CD14-positive monocyte (primary cell): Measurements from ENCODE around the gene KIRREL3. TPM values are rescaled to one million over a fixed set of nuclear protein-coding genes. Genes with fewer than 3 reads are reported as not detected.

ENCODE experiments used
- DNase-seq, 3 donors: peaks; one replicate each; pipeline ENCODE4 v3.0.0-alpha.2; 2011 to 2022
- H2AFZ ChIP-seq: 2 replicates; pipeline ENCODE4 v1.6.0; 2012; ENCODE audit warnings: mild to moderate bottlenecking, low read depth, low read length, inconsistent platforms; ENCODE audit not compliant: insufficient read depth, poor library complexity, severe bottlenecking
- H3K27ac ChIP-seq, 2 donors: 1 replicate in 1 of 2; 2 replicates in 1 of 2; pipeline ENCODE4 v1.5.1; 2012 to 2013; ENCODE audit warnings: low read length in 2 of 2, control low read depth in 1 of 2, inconsistent platforms in 1 of 2, low read depth in 1 of 2, mild to moderate bottlenecking in 1 of 2
- H3K27me3 ChIP-seq, 2 donors: one replicate each; pipeline versions ENCODE4 v1.6.0 to v1.6.1; 2011 to 2013; ENCODE audit warnings: low read length in 2 of 2; ENCODE audit not compliant: control insufficient read depth in 2 of 2, insufficient read depth in 2 of 2
- H3K36me3 ChIP-seq, 2 donors: replicated peaks in 1 of 2; 1 replicate in 1 of 2; 2 replicates in 1 of 2; pipeline versions ENCODE4 v1.5.1 to v1.6.1; 2012 to 2013; ENCODE audit warnings: low read length in 2 of 2, control low read depth in 1 of 2, inconsistent platforms in 1 of 2, mild to moderate bottlenecking in 1 of 2; ENCODE audit not compliant: insufficient read depth in 2 of 2, control insufficient read depth in 1 of 2
- H3K4me1 ChIP-seq, 2 donors: 1 replicate in 1 of 2; 2 replicates in 1 of 2; pipeline versions ENCODE4 v1.5.1 to v1.6.1; 2012 to 2013; ENCODE audit warnings: low read length in 2 of 2, control low read depth in 1 of 2, inconsistent platforms in 1 of 2, mild to moderate bottlenecking in 1 of 2, moderate library complexity in 1 of 2; ENCODE audit not compliant: insufficient read depth in 2 of 2, control insufficient read depth in 1 of 2
- H3K4me2 ChIP-seq: replicated peaks from 2 replicates; pipeline ENCODE3; 2012; ENCODE audit warnings: low read length, moderate library complexity, mild to moderate bottlenecking; ENCODE audit not compliant: poor library complexity, severe bottlenecking; ENCODE audit errors: extremely low read depth
- H3K4me3 ChIP-seq, 3 experiments: fragments of 200-600 bp in 1 of 3; sonication (generic) in 1 of 3; replicated peaks in 1 of 3; 1 replicate in 2 of 3; 2 replicates in 1 of 3; pipeline ENCODE4 v1.5.1; 2011 to 2013; ENCODE audit warnings: low read length in 3 of 3, mild to moderate bottlenecking in 3 of 3, control low read depth in 2 of 3, low read depth in 2 of 3, inconsistent platforms in 1 of 3, moderate library complexity in 1 of 3
- H3K79me2 ChIP-seq: 2 replicates; pipeline ENCODE4 v1.6.0; 2012; ENCODE audit warnings: mild to moderate bottlenecking, control low read depth, inconsistent platforms, low read length, moderate library complexity; ENCODE audit not compliant: insufficient read depth
- H3K9ac ChIP-seq: 2 replicates; pipeline ENCODE4 v1.6.0; 2017; ENCODE audit warnings: low read length, mild to moderate bottlenecking; ENCODE audit not compliant: insufficient read depth, poor library complexity, severe bottlenecking
- H3K9me3 ChIP-seq, 2 donors: replicated peaks in 1 of 2; 1 replicate in 1 of 2; 2 replicates in 1 of 2; pipeline versions ENCODE4 v1.5.1 to v1.6.1; 2012 to 2013; ENCODE audit warnings: low read length in 2 of 2, control low read depth in 1 of 2; ENCODE audit not compliant: control insufficient read depth in 1 of 2, insufficient read depth in 1 of 2
- H4K20me1 ChIP-seq: 2 replicates; pipeline ENCODE4 v1.6.0; 2012; ENCODE audit warnings: mild to moderate bottlenecking, low read length, control low read depth, moderate library complexity; ENCODE audit not compliant: insufficient read depth
- H3K27ac Mint-ChIP-seq, 7 donors: one replicate each; pipeline ENCODE4 v1.8.0; 2020; ENCODE audit warnings: mild to moderate bottlenecking in 7 of 7, mixed read lengths in 7 of 7, moderate library complexity in 6 of 7, inconsistent platforms in 2 of 7
- H3K27me3 Mint-ChIP-seq, 3 donors: one replicate each; pipeline ENCODE4 v1.8.0; 2021 to 2022; ENCODE audit warnings: low read depth in 3 of 3, mild to moderate bottlenecking in 3 of 3, mixed read lengths in 3 of 3, moderate library complexity in 3 of 3, inconsistent platforms in 1 of 3
- H3K36me3 Mint-ChIP-seq, 2 donors: one replicate each; pipeline ENCODE4 v1.8.0; 2020; ENCODE audit warnings: mixed read lengths in 2 of 2, inconsistent platforms in 1 of 2, mild to moderate bottlenecking in 1 of 2
- H3K4me1 Mint-ChIP-seq: one replicate; pipeline ENCODE4 v1.8.0; 2020; ENCODE audit warnings: mild to moderate bottlenecking, mixed read lengths
- H3K4me3 Mint-ChIP-seq, 2 donors: one replicate each; pipeline ENCODE4 v1.8.0; 2020; ENCODE audit warnings: mild to moderate bottlenecking in 2 of 2, mixed read lengths in 2 of 2, moderate library complexity in 1 of 2
- H3K9me3 Mint-ChIP-seq, 7 donors: one replicate each; pipeline ENCODE4 v1.8.0; 2020 to 2022; ENCODE audit warnings: mixed read lengths in 7 of 7, mild to moderate bottlenecking in 6 of 7, moderate library complexity in 6 of 7, inconsistent platforms in 2 of 7
- WGBS: methylation state at CpG from one replicate; pipeline ENCODE4 v1.1.5; 2013; ENCODE audit warnings: missing lambda C conversion rate; ENCODE audit not compliant: insufficient coverage; 5-methylcytosine and 5-hydroxymethylcytosine counted together
- intact Hi-C, 2 donors: fragments of 100-400 bp; cut with micrococcal nuclease; formaldehyde crosslinking; loops; one replicate each; pipeline versions ENCODE4 v1.15.0 to v1.15.1; 2023
- polyA plus RNA-seq, 3 donors: library from polyadenylated mRNA; depleted of rRNA in 1 of 3; unstranded in 2 of 3; stranded (reverse) in 1 of 3; fragments of 300-500 nt in 2 of 3; fragments of >200 nt in 1 of 3; fragmentation: Illumina TruSeq in 2 of 3; gene quantifications; 1 replicate in 2 of 3; 2 replicates in 1 of 3; pipeline ENCODE4 v1.2.3, GENCODE V29; 2012 to 2021
- TF ChIP-seq, protein P1 (sequence below): fragments of 200-600 bp; IDR thresholded peaks from one replicate; pipeline ENCODE4 v1.8.0; 2022; ENCODE audit warnings: antibody characterized with exemption, mild to moderate bottlenecking

KIRREL3 gene
- polyA plus RNA-seq, 3 donors: not detected

DNA sequence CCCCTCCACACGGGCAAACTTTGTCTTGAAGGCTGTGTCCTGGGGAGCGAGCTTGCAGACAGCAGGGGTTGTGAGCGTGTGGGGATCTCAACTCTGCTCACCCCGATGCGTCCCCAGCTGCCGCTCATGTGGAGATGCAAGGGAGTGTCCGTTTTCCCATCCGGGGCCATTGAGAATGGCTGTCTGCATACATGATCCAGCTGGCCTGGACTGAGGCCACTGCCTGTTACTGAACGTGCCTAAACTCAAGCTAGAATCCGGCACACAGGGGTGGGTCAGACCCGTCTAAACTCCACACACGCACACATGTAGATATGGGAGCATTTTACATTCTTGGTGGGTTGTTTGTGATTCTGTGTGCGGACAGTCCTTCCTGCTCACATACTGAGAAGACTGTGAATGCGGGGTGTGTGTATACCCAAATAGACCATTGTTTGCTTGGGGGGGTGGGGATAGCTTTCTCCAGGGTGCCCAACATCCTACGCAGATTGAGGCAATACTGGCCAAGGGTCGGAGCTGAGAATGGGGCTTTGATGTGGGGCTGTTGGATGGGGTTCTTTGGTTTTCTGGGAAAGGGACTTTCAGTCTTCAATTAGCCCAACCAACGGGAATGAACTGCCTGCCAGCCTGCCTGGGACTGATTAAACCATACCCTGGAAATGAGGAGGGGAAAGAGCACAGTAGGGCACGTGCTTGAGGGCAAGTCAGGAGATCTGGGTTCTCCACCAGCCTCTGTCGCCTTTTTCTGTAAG is 584.7 kb downstream of the KIRREL3 start:
- no peaks in the 10 kb centered on the region for H3K79me2 ChIP-seq
- no peaks in the 10 kb centered on the region for H3K27me3 ChIP-seq
- Mint-ChIP-seq H3K4me3 (peak overlapping the region; percentile 71 to 83), H3K27ac (peak overlapping the region in 3 of 7 donors; percentile 42 to 87 (median 77)), H3K36me3 (peaks cover 13 to 18% of the 10 kb centered on the region in 2 donors), H3K4me1 (peaks cover 23% of the 10 kb centered on the region), H3K9me3 (no peaks in the 10 kb centered on the region), H3K27me3 (no peaks in the 10 kb centered on the region)
- peak overlapping the region in 1 of 2 donors; percentile 62 for H3K27ac ChIP-seq
- intact Hi-C loops: no loop called here
- peak overlapping the region; percentile 82 for H2AFZ ChIP-seq
- peak overlapping the region; percentile 73 for H3K4me2 ChIP-seq
- H4K20me1 ChIP-seq: no peaks in the 10 kb centered on the region
- H3K4me1 ChIP-seq: peaks cover 17 to 25% of the 10 kb centered on the region in 2 donors
- WGBS: 90% methylated on average over 14 of the region's 19 CpGs
- DNase-seq: no peak
- H3K36me3 ChIP-seq: peaks cover 3 to 41% of the 10 kb centered on the region in 2 donors
- H3K4me3 ChIP-seq: peak overlapping the region in 2 of 3 experiments; percentile 36 to 76
- peak overlapping the region; percentile 69 for H3K9ac ChIP-seq
- no peaks in the 10 kb centered on the region for H3K9me3 ChIP-seq
- TF ChIP-seq, protein P1, sequence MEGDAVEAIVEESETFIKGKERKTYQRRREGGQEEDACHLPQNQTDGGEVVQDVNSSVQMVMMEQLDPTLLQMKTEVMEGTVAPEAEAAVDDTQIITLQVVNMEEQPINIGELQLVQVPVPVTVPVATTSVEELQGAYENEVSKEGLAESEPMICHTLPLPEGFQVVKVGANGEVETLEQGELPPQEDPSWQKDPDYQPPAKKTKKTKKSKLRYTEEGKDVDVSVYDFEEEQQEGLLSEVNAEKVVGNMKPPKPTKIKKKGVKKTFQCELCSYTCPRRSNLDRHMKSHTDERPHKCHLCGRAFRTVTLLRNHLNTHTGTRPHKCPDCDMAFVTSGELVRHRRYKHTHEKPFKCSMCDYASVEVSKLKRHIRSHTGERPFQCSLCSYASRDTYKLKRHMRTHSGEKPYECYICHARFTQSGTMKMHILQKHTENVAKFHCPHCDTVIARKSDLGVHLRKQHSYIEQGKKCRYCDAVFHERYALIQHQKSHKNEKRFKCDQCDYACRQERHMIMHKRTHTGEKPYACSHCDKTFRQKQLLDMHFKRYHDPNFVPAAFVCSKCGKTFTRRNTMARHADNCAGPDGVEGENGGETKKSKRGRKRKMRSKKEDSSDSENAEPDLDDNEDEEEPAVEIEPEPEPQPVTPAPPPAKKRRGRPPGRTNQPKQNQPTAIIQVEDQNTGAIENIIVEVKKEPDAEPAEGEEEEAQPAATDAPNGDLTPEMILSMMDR: no peak

DNA sequence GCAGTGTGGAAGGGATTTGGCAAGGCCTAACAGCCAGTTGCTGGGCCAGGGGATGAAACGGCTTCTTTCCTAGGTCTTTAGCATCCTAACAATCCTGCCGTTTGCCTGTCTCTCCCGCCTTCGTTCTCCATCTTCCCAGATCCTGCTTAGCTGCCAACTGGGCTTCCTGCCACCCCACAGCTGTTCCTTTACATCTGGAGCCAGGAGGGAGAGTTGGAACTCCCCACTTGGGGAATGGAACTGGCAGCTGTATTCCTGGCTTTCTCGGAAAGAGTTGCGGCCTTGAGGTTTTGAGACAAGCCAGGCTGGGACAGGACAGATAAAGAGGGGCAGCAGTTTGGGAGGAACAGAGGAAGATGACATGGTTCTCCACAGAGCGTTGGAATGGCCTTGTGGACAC is 585.4 kb downstream of the KIRREL3 start:
- H3K9me3 ChIP-seq: no peaks in the 10 kb centered on the region
- no peak overlapping the region for H3K4me2 ChIP-seq
- DNase-seq: no peak
- H3K27me3 ChIP-seq: no peaks in the 10 kb centered on the region
- no peak overlapping the region for H3K27ac ChIP-seq
- peaks cover 8 to 48% of the 10 kb centered on the region in 2 donors for H3K36me3 ChIP-seq
- peaks cover 19 to 25% of the 10 kb centered on the region in 2 donors for H3K36me3 Mint-ChIP-seq
- no peaks in the 10 kb centered on the region for H4K20me1 ChIP-seq
- H3K27me3 Mint-ChIP-seq: no peaks in the 10 kb centered on the region
- no peaks in the 10 kb centered on the region for H3K9me3 Mint-ChIP-seq
- H2AFZ ChIP-seq: no peak overlapping the region
- no peak overlapping the region for H3K4me3 Mint-ChIP-seq
- no peak overlapping the region for H3K27ac Mint-ChIP-seq
- no peak overlapping the region for H3K4me3 ChIP-seq
- peaks cover 12 to 17% of the 10 kb centered on the region in 2 donors for H3K4me1 ChIP-seq
- no peaks in the 10 kb centered on the region for H3K79me2 ChIP-seq
- TF ChIP-seq, protein P1: no peak
- H3K9ac ChIP-seq: no peak overlapping the region
- peaks cover 17% of the 10 kb centered on the region for H3K4me1 Mint-ChIP-seq
- intact Hi-C loops: no loop called here
- 81% methylated on average over 3 of the region's 7 CpGs for WGBS
